Transverse colon (tissue), 3 donors: ENCODE results near the gene REL.

Source experiments
- CTCF ChIP-seq, 5 experiments: fragments of 200-600 bp in 3 of 5; fragments of 450-650 bp in 2 of 5; sonication (generic) in 3 of 5; IDR thresholded peaks; 1 replicate in 2 of 5; 2 replicates in 3 of 5; pipeline ENCODE4 v1.5.1; 2016 to 2017; ENCODE audit warnings: antibody characterized with exemption in 5 of 5, inconsistent platforms in 3 of 5, mild to moderate bottlenecking in 2 of 5, moderate library complexity in 1 of 5
- POLR2A ChIP-seq: fragments of 450-650 bp; IDR thresholded peaks from one replicate; pipeline ENCODE4 v1.6.1; 2016; ENCODE audit warnings: antibody characterized with exemption, mild to moderate bottlenecking, moderate library complexity

DNA sequence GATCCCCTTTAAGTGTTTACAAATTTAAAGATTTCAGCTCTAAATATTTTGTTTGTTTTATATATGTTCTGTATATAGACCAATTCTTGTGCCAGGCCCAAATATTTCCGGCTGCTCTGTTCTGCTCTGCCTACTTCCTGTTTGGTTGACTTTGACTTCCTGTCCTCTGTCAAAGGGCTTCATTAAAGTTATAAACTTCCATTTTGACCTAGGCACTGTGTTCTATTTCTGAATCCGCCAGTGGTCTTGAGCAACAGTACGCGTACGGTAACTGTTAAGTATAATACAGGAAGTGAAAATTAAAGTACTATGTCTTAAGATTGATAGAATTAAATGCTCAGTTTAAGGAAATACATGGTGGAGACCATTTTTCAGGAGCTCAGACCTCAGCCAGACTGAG lies 13.5 kb upstream of the REL start:
- TF ChIP-seq CTCF (IDR thresholded peaks at IDR 0.05), result no peak
- no peak for TF ChIP-seq POLR2A
